A549 (cell line): ENCODE data around the gene CHKA. TPM values are rescaled to one million over a fixed set of nuclear protein-coding genes. Genes with fewer than 3 reads are reported as not detected.
A peak's percentile ranks its signal among the peaks of the same experiment; 100 is the strongest.

Experiments
- ATAC-seq, 2 experiments: fragments of 200-7000 bp in 1 of 2; fragments of >200 bp in 1 of 2; cut with Nextera tagmentation in 1 of 2; cut with Tn5 transposase in 1 of 2; 3 replicates each; pipeline versions ENCODE4 v1.8.0 to v1.9.1; 2018 to 2020; ENCODE audit warnings: mild to moderate bottlenecking in 1 of 2, moderate library complexity in 1 of 2
- CTCF ChIA-PET: fragments of 300-600 bp; sonication (Branson Sonifier 250); formaldehyde crosslinking; extraction: SDS; loops from one replicate; lab custom pipeline; 2021; ENCODE audit warnings: antibody characterized with exemption, inconsistent platforms; lab: Yijun Ruan, JAX
- POLR2A ChIA-PET: fragments of 350-600 bp; formaldehyde crosslinking; extraction: SDS; loops from one replicate; lab custom pipeline; 2021; ENCODE audit warnings: antibody characterized with exemption, inconsistent platforms; lab: Yijun Ruan, JAX
- DNase-seq, 2 experiments: peaks; one replicate each; pipeline versions ENCODE4 v3.0.0 to v3.0.0-alpha.2; 2011 to 2016; ENCODE audit warnings: low read depth in 1 of 2, low spot score in 1 of 2
- FAIRE-seq: peaks from 2 replicates; lab custom pipeline; 2011; peaks lifted over from hg19 to GRCh38; lab: Jason Lieb, UNC
- H3K27ac ChIP-seq, 2 experiments: fragments of >200 bp; sonication (Bioruptor Twin); formaldehyde crosslinking; 3 replicates each; pipeline ENCODE4 v1.5.1; 2016 to 2017
- H3K4me1 ChIP-seq: fragments of >200 bp; sonication (Bioruptor Twin); formaldehyde crosslinking; 3 replicates; pipeline ENCODE4 v1.6.1; 2016
- H3K4me2 ChIP-seq: fragments of >200 bp; sonication (Bioruptor Twin); formaldehyde crosslinking; 3 replicates; pipeline ENCODE4 v1.6.1; 2016
- H3K4me3 ChIP-seq: fragments of >200 bp; sonication (Bioruptor Twin); formaldehyde crosslinking; 3 replicates; pipeline ENCODE4 v1.5.1; 2016
- H3K9me3 ChIP-seq: fragments of >200 bp; sonication (Bioruptor Twin); formaldehyde crosslinking; 3 replicates; pipeline ENCODE4 v1.6.1; 2016
- CBX2 ChIP-seq: fragments of 200-600 bp; sonication (generic); IDR thresholded peaks from 2 replicates; pipeline ENCODE4 v1.6.1; 2016; ENCODE audit warnings: low read depth, mild to moderate bottlenecking, borderline replicate concordance
- CEBPB ChIP-seq, 2 experiments: fragments of >200 bp in 1 of 2; sonication (Bioruptor Twin) in 1 of 2; formaldehyde crosslinking in 1 of 2; IDR thresholded peaks; 2 replicates each; pipeline ENCODE4 v1.6.1; 2012 to 2016
- EHMT2 ChIP-seq: fragments of 200-600 bp; sonication (generic); IDR thresholded peaks from 2 replicates; pipeline ENCODE4 v1.6.1; 2016; ENCODE audit warnings: antibody characterized with exemption, low read depth, mild to moderate bottlenecking, moderate library complexity
- FOSB ChIP-seq: fragments of 250-450 bp; sonication (Bioruptor Pico); IDR thresholded peaks from 2 replicates; pipeline ENCODE4 v1.5.0; 2020; ENCODE audit warnings: mild to moderate bottlenecking, moderate library complexity
- HDAC2 ChIP-seq: fragments of 200-600 bp; sonication (generic); IDR thresholded peaks from 2 replicates; pipeline ENCODE4 v1.6.1; 2016
- HEYL ChIP-seq: fragments of 250-450 bp; sonication (Bioruptor Pico); IDR thresholded peaks from 2 replicates; pipeline ENCODE4 v1.8.0; 2021; ENCODE audit warnings: mild to moderate bottlenecking, moderate library complexity
- JUN ChIP-seq, 2 experiments: fragments of >200 bp; sonication (Bioruptor Twin); formaldehyde crosslinking; IDR thresholded peaks; 2 replicates in 1 of 2; 3 replicates in 1 of 2; pipeline ENCODE4 v1.6.1; 2016 to 2017
- JUNB ChIP-seq: fragments of >200 bp; sonication (Bioruptor Twin); formaldehyde crosslinking; IDR thresholded peaks from 2 replicates; pipeline ENCODE4 v1.6.1; 2016
- KDM1A ChIP-seq: fragments of 200-600 bp; sonication (generic); IDR thresholded peaks from 2 replicates; pipeline ENCODE4 v1.6.1; 2016; ENCODE audit warnings: low read depth, mild to moderate bottlenecking
- KDM5A ChIP-seq: fragments of 200-600 bp; sonication (generic); IDR thresholded peaks from 2 replicates; pipeline ENCODE4 v1.6.1; 2016; ENCODE audit warnings: antibody characterized with exemption, mild to moderate bottlenecking
- MAFK ChIP-seq: fragments of 450-650 bp; IDR thresholded peaks from 2 replicates; pipeline ENCODE4 v1.6.1; 2014; ENCODE audit not compliant: partially characterized antibody
- MAZ ChIP-seq: fragments of 150-350 bp; IDR thresholded peaks from 2 replicates; pipeline ENCODE4 v1.6.1; 2014; ENCODE audit warnings: antibody characterized with exemption, low read depth, low read length, borderline replicate concordance
- POLR2A ChIP-seq: IDR thresholded peaks from 2 replicates; pipeline ENCODE4 v1.6.1; 2012; ENCODE audit warnings: mild to moderate bottlenecking, low read length
- POLR2AphosphoS2 ChIP-seq: conservative IDR thresholded peaks from 2 replicates; pipeline ENCODE4 v1.6.1; 2012; ENCODE audit warnings: low read length, improper control_type of control experiment, inconsistent platforms
- RCOR1 ChIP-seq: fragments of 150-350 bp; IDR thresholded peaks from 2 replicates; pipeline ENCODE4 v1.6.1; 2014; ENCODE audit warnings: antibody characterized with exemption, low read length, low read depth
- RNF2 ChIP-seq: fragments of 200-600 bp; sonication (generic); IDR thresholded peaks from 2 replicates; pipeline ENCODE4 v1.6.1; 2016; ENCODE audit warnings: low read depth, mild to moderate bottlenecking, antibody characterized with exemption, moderate library complexity, borderline replicate concordance
- SMC3 ChIP-seq: fragments of >200 bp; sonication (Bioruptor Twin); formaldehyde crosslinking; IDR thresholded peaks from 3 replicates; pipeline ENCODE4 v1.6.1; 2018; ENCODE audit warnings: inconsistent platforms
- TP53 ChIP-seq: fragments of 250-450 bp; sonication (Bioruptor Pico); IDR thresholded peaks from 2 replicates; pipeline ENCODE4 v1.5.0; 2021; ENCODE audit warnings: mild to moderate bottlenecking, moderate library complexity
- ZFP36 ChIP-seq: fragments of 450-650 bp; IDR thresholded peaks from 2 replicates; pipeline ENCODE4 v1.6.1; 2014; ENCODE audit warnings: borderline replicate concordance; ENCODE audit not compliant: partially characterized antibody
- ZNF302 ChIP-seq: fragments of 250-450 bp; sonication (Bioruptor Pico); IDR thresholded peaks from 2 replicates; pipeline ENCODE4 v1.9.0; 2021; ENCODE audit warnings: inconsistent platforms, mild to moderate bottlenecking, moderate library complexity
- WGBS: methylation state at CpG from one replicate; pipeline ENCODE4 v1.1.6; 2017; ENCODE audit errors: missing lambda C conversion rate; 5-methylcytosine and 5-hydroxymethylcytosine counted together
- polyA plus RNA-seq, 4 experiments: library from polyadenylated mRNA; depleted of rRNA in 3 of 4; stranded (reverse); fragments of >200 nt; fragmentation: RNase III in 1 of 4; extraction: RNeasy Plus Mini Kit Qiagen cat#74134 plus additional on column Dnase treatment in 1 of 4; gene quantifications; 2 replicates in 3 of 4; 3 replicates in 1 of 4; pipeline ENCODE4 v1.2.3, GENCODE V29; 2011 to 2017
- TF ChIP-seq, protein P1 (sequence below): fragments of >200 bp; sonication (Bioruptor Twin); formaldehyde crosslinking; IDR thresholded peaks from 2 replicates; pipeline ENCODE4 v1.6.1; 2016
- TF ChIP-seq, protein P2 (sequence below): fragments of >200 bp; sonication (Bioruptor Twin); formaldehyde crosslinking; IDR thresholded peaks from 3 replicates; pipeline ENCODE4 v1.6.1; 2016

The CHKA gene
- polyA plus RNA-seq, 2 of the 4 experiments (the other 2 are of a cell fraction) = 14.2 to 21.7 TPM

DNA sequence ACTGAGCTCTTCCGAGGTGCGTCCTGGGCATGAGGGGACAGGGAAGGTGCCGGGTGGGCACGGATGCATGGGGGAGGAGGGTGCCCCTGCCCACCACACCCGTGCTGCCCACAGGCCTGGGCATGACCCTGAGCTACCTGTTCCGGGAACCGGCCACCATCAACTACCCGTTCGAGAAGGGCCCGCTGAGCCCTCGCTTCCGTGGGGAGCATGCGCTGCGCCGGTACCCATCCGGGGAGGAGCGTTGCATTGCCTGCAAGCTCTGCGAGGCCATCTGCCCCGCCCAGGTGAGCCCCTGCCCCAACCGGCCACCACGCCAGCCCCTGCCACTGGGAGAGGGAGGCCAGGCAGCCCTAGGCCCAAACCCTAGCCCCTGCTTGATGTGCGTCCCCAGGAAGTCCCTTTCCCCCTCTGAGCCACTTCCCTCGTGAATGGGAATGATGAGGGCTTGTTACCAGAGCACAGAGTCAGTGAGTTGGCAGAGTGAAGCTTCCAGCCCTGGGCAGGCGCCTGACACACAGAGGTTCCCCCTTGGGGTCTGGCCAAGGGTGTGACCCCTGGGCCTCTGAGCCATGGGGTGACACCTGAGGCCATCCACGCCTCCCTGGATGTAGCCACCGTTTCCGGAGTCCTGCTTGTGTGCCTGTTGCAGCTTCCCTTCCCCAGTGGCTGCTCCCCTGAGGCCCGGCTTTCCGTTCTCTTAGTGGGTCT lies 88.0 kb downstream of the CHKA start:
- CTCF ChIA-PET = interaction anchor here (0.8 to 1.5 kb wide), 5 partner anchors 10 to 265 kb away, joined by 3 to 4 read pairs (median 3); partner anchors contain the start of gene ALDH3B1
- H3K4me3 ChIP-seq = no peak overlapping the region
- no peak overlapping the region for H3K4me2 ChIP-seq
- H3K4me1 ChIP-seq = peaks cover 50% of the 10 kb centered on the region
- no peak for DNase-seq
- no peaks in the 10 kb centered on the region for H3K9me3 ChIP-seq
- peak overlapping the region in 1 of 2 experiments; percentile 98; a peak in 3 of 6 replicates for H3K27ac ChIP-seq
- 92% methylated on average over 28 of the region's 29 CpGs for WGBS
- TF ChIP-seq MAFK (no peak), JUN (IDR thresholded peaks at IDR 0.05) (no peak), RCOR1 (no peak), SMC3 (no peak), RNF2 (no peak), CBX2 (no peak), HEYL (CRISPR knock-in tag) (no peak), ZNF302 (CRISPR knock-in tag) (no peak), POLR2AphosphoS2 (no peak)
- no peak for FAIRE-seq
- ATAC-seq = no peak
- POLR2A ChIA-PET = no interaction called here

DNA sequence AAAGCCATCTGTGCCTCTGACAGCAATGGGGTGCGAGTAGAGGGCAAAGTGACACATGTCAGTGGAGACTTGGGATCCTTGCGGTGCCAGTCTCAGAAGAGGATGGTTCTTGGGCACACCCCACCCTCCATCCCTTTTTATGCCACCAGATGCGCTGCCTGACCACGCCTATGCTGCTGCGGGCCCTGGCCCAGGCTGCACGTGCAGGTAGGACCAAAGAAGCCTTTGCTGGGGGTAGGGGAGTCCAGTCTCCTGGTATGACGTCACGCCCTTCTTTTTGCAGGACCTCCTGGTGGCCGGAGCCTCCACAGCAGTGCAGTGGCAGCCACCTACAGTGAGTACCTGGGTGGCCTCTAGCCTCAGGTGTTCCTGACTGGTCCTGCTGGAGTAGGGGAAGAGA lies 89.2 kb downstream of the CHKA start:
- ATAC-seq (no peak), FAIRE-seq (no peak), DNase-seq (no peak)
- TF ChIP-seq FOSB (CRISPR knock-in tag) = no peak
- no peak for TF ChIP-seq JUNB
- TF ChIP-seq MAFK = no peak
- no peak for TF ChIP-seq HDAC2
- TF ChIP-seq RNF2 = no peak
- TF ChIP-seq CEBPB (IDR thresholded peaks at IDR 0.05) = no peak
- TF ChIP-seq, protein P1, sequence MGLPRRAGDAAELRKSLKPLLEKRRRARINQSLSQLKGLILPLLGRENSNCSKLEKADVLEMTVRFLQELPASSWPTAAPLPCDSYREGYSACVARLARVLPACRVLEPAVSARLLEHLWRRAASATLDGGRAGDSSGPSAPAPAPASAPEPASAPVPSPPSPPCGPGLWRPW = no peak
- no peak for TF ChIP-seq POLR2A
- no peak for TF ChIP-seq CBX2
- TF ChIP-seq POLR2AphosphoS2 = no peak
- no peak for TF ChIP-seq RCOR1
- TF ChIP-seq KDM5A = no peak
- TF ChIP-seq TP53 (CRISPR knock-in tag) = no peak
- peak overlapping the region; percentile 88 for H3K4me2 ChIP-seq
- peaks cover 53% of the 10 kb centered on the region for H3K4me1 ChIP-seq
- peak overlapping the region; percentile 94; the same call in 2 of the 3 replicates for H3K4me3 ChIP-seq
- ChIA-PET CTCF (interaction anchor here (1.1 to 1.3 kb wide), 4 partner anchors 10 to 76 kb away, joined by 3 to 4 read pairs (median 3); partner anchors contain the start of gene ALDH3B1), POLR2A (interaction anchor here (2.5 kb wide), 1 partner anchor 19 kb away, joined by 16 read pairs; no protein-coding TSS in a partner anchor)
- H3K27ac ChIP-seq = peak overlapping the region; percentile 94 to 98; a peak in 5 of 6 replicates
- 85% methylated on average over 8 of the region's 9 CpGs for WGBS
- no peaks in the 10 kb centered on the region for H3K9me3 ChIP-seq

DNA sequence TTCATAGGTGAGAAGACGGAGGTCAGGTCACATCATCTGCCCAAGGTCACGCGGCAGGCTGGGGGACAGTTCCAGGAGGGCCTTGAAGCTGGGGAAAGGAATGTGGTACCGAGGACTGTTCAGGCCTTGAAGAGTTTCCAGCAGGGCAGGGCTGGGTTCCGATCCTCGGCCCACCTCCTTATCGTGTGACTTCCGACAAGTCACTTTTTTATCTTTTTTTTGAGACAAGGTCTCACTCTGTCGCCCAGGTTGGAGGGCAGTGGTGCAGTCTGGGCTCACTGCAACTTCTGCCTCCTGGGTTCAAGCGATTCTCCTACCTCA lies 90.1 kb downstream of the CHKA start:
- peak overlapping the region; percentile 94 for H3K4me3 ChIP-seq
- POLR2A ChIA-PET = interaction anchor here (1.8 to 2.5 kb wide), 2 partner anchors 18 to 21 kb away, joined by 16 read pairs; partner anchors contain the start of gene ALDH3B1
- peak overlapping the region; percentile 88 for H3K4me2 ChIP-seq
- no peak for TF ChIP-seq HEYL (CRISPR knock-in tag)
- no peak for TF ChIP-seq KDM1A
- TF ChIP-seq ZFP36 = no peak
- TF ChIP-seq, protein P2, sequence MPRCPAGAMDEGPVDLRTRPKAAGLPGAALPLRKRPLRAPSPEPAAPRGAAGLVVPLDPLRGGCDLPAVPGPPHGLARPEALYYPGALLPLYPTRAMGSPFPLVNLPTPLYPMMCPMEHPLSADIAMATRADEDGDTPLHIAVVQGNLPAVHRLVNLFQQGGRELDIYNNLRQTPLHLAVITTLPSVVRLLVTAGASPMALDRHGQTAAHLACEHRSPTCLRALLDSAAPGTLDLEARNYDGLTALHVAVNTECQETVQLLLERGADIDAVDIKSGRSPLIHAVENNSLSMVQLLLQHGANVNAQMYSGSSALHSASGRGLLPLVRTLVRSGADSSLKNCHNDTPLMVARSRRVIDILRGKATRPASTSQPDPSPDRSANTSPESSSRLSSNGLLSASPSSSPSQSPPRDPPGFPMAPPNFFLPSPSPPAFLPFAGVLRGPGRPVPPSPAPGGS = no peak
- TF ChIP-seq SMC3 = no peak
- TF ChIP-seq RCOR1 = no peak
- TF ChIP-seq, protein P1 = no peak
- TF ChIP-seq MAZ = no peak
- no peak for TF ChIP-seq EHMT2
- CTCF ChIA-PET = interaction anchor here (1.1 to 1.3 kb wide), 3 partner anchors 9 to 75 kb away, joined by 3 to 4 read pairs (median 3); no protein-coding TSS in a partner anchor
- ATAC-seq (peak; percentile 1 to 2; a peak in 3 of 6 replicates), DNase-seq (no peak), FAIRE-seq (no peak)
- peak overlapping the region; percentile 94 to 98 for H3K27ac ChIP-seq
- H3K4me1 ChIP-seq = peaks cover 62% of the 10 kb centered on the region
- WGBS = 7% methylated on average over 10 of the region's 10 CpGs
- no peaks in the 10 kb centered on the region for H3K9me3 ChIP-seq
